22Rv1 (cell line): Measurements from ENCODE around the gene CNTNAP4.

ENCODE experiments used
- ZFX ChIP-seq: fragments of 450-650 bp; IDR thresholded peaks from 2 replicates; pipeline ENCODE4 v1.6.1; 2017; ENCODE audit warnings: antibody characterized with exemption, borderline replicate concordance
- TF ChIP-seq, protein P1 (sequence below): fragments of 450-650 bp; IDR thresholded peaks from 2 replicates; pipeline ENCODE4 v1.5.1; 2017; ENCODE audit warnings: mild to moderate bottlenecking

DNA sequence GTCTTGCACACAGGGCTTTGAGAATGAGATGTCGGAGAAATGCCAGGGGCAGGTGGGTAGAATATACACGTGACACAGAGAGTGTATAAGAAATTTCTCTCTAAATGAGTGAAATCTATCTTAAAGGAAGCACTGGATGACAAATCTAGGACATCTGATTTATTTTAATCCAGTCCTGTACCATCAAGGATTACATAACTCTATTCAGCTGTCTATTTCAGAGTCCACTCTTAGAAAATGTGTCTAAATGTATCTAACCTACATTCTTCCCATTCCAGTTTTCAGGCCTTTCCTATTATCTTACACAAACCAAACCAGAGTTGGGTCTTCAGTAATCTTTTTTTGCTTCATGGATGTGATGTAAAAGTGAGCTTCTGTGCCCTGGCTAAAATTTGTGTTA lies 181.9 kb downstream of the CNTNAP4 start:
- TF ChIP-seq, protein P1, sequence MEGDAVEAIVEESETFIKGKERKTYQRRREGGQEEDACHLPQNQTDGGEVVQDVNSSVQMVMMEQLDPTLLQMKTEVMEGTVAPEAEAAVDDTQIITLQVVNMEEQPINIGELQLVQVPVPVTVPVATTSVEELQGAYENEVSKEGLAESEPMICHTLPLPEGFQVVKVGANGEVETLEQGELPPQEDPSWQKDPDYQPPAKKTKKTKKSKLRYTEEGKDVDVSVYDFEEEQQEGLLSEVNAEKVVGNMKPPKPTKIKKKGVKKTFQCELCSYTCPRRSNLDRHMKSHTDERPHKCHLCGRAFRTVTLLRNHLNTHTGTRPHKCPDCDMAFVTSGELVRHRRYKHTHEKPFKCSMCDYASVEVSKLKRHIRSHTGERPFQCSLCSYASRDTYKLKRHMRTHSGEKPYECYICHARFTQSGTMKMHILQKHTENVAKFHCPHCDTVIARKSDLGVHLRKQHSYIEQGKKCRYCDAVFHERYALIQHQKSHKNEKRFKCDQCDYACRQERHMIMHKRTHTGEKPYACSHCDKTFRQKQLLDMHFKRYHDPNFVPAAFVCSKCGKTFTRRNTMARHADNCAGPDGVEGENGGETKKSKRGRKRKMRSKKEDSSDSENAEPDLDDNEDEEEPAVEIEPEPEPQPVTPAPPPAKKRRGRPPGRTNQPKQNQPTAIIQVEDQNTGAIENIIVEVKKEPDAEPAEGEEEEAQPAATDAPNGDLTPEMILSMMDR: no peak
- no peak for TF ChIP-seq ZFX
